Upper lobe of right lung (tissue), 1 donor: ENCODE data around the gene ZCWPW1. TPM values are rescaled to one million over a fixed set of nuclear protein-coding genes. Genes with fewer than 3 reads are reported as not detected.
A peak's percentile ranks its signal among the peaks of the same experiment; 100 is the strongest.

Source experiments
- ATAC-seq: fragments of 200-7000 bp; cut with Tn5 transposase; one replicate; pipeline ENCODE4 v1.9.1; 2020; ENCODE audit warnings: mild to moderate bottlenecking, moderate library complexity
- DNase-seq: peaks from one replicate; pipeline ENCODE4 v3.0.0-alpha.2; 2020
- H3K27ac ChIP-seq: fragments of 200-600 bp; one replicate; pipeline ENCODE4 v1.8.0; 2022
- H3K27me3 ChIP-seq: fragments of 200-600 bp; one replicate; pipeline ENCODE4 v1.8.0; 2022; ENCODE audit warnings: mild to moderate bottlenecking
- H3K36me3 ChIP-seq: fragments of 200-600 bp; one replicate; pipeline ENCODE4 v1.8.0; 2022
- H3K4me1 ChIP-seq: fragments of 200-600 bp; one replicate; pipeline ENCODE4 v1.8.0; 2022
- H3K4me3 ChIP-seq: fragments of 200-600 bp; one replicate; pipeline ENCODE4 v1.8.0; 2022; ENCODE audit warnings: mild to moderate bottlenecking
- H3K9me3 ChIP-seq: fragments of 200-600 bp; one replicate; pipeline ENCODE4 v1.8.0; 2022
- CTCF ChIP-seq: fragments of 200-600 bp; IDR thresholded peaks from one replicate; pipeline ENCODE4 v1.8.0; 2022; ENCODE audit warnings: antibody characterized with exemption
- intact Hi-C: fragments of 100-400 bp; cut with DNase I; formaldehyde crosslinking; loops from one replicate; pipeline ENCODE4 v1.11.0; 2022
- total RNA-seq: library from RNA; stranded (reverse); fragmentation: NEBNext Ultra II Directional; extraction: Animal tissue kit (Norgen Biotek cat#: 25700); gene quantifications from one replicate; pipeline ENCODE4 v1.2.1, GENCODE V29; 2021
- donor health status: DM: no; HTN: yes; CAD: no; lungs with severe emphysema.

Gene ZCWPW1
- total RNA-seq, 1 donor from 2014 or later: 4.8 TPM

GRCh38 chr7:100413889-100414288, 14.6 kb downstream of the ZCWPW1 start:
- no peaks in the 10 kb centered on the region for H3K9me3 ChIP-seq
- H3K27ac ChIP-seq: no peak overlapping the region
- ATAC-seq: no peak
- H3K4me1 ChIP-seq: no peaks in the 10 kb centered on the region
- no peak overlapping the region for H3K4me3 ChIP-seq
- intact Hi-C loops: no loop called here
- DNase-seq: no peak
- no peak for TF ChIP-seq CTCF
- no peaks in the 10 kb centered on the region for H3K36me3 ChIP-seq
- no peaks in the 10 kb centered on the region for H3K27me3 ChIP-seq

- Histone ChIP-seq H3K9me3 (no peaks in the 10 kb centered on the region), H3K27ac (no peak overlapping the region), H3K4me1 (no peaks in the 10 kb centered on the region), H3K36me3 (no peaks in the 10 kb centered on the region), H3K4me3 (no peak overlapping the region), H3K27me3 (no peaks in the 10 kb centered on the region)
- no peak for DNase-seq
- TF ChIP-seq CTCF: no peak
- intact Hi-C loops: no loop called here
- ATAC-seq: peak; percentile 19
These were observed 15.2 kb downstream of the ZCWPW1 start for GRCh38 chr7:100413346-100413745.

- Histone ChIP-seq H3K9me3 (no peaks in the 10 kb centered on the region), H3K27me3 (no peaks in the 10 kb centered on the region), H3K4me3 (no peak overlapping the region), H3K27ac (no peak overlapping the region), H3K4me1 (no peaks in the 10 kb centered on the region), H3K36me3 (no peaks in the 10 kb centered on the region)
- ATAC-seq (no peak), DNase-seq (no peak)
- intact Hi-C loops: no loop called here
- TF ChIP-seq CTCF: no peak
These were observed 17.4 kb downstream of the ZCWPW1 start for GRCh38 chr7:100411101-100411500.

GRCh38 chr7:100407285-100408180, 21.0 kb downstream of the ZCWPW1 start:
- ATAC-seq: peak; percentile 84
- Histone ChIP-seq H3K27ac (no peak overlapping the region), H3K27me3 (no peaks in the 10 kb centered on the region), H3K36me3 (no peaks in the 10 kb centered on the region), H3K9me3 (no peaks in the 10 kb centered on the region), H3K4me3 (no peak overlapping the region), H3K4me1 (no peaks in the 10 kb centered on the region)
- no peak for DNase-seq
- peak; percentile 55 for TF ChIP-seq CTCF
- intact Hi-C loops: no loop called here

GRCh38 chr7:100406767-100407166, 21.7 kb downstream of the ZCWPW1 start:
- TF ChIP-seq CTCF: no peak
- no peaks in the 10 kb centered on the region for H3K36me3 ChIP-seq
- no peaks in the 10 kb centered on the region for H3K9me3 ChIP-seq
- ATAC-seq (no peak), DNase-seq (no peak)
- no peaks in the 10 kb centered on the region for H3K27me3 ChIP-seq
- H3K27ac ChIP-seq: no peak overlapping the region
- H3K4me3 ChIP-seq: no peak overlapping the region
- no peaks in the 10 kb centered on the region for H3K4me1 ChIP-seq
- intact Hi-C loops: no loop called here
